C1 segment of cervical spinal cord (tissue), 14 donors: ENCODE results near the gene ADGRB3.
"Not testable (repeated sequence)": the region's sequence is repeated elsewhere in the genome, so short reads cannot be mapped to it uniquely, and the experiment has no call there.

Experiments used
- DNase-seq, 14 donors: peaks; one replicate each; lab custom pipeline; 2025; lab: John Stamatoyannopoulos, UW

Gene ADGRB3

DNA sequence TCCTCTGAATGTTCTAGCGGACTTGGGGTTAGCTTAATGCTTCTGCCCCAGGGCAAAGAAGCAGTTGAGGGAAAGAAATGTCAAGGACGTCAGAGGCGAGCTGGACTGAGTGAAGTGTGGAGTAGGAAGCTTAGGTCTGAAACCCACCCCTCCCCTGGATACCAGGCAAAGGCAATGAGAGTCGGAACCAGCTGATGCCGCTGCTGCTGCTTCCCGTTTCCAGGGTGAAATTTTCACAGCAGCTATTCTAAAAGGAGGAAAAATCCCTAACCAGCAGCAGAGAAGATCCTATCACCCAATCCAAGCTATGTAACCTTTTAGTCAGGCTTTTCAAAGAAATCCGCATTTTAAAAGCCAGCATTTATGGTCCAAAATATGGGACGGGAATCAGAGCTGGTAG, 597.4 kb downstream of the ADGRB3 start:
- DNase-seq, result peak in 1 of 14 donors; percentile 66

DNA sequence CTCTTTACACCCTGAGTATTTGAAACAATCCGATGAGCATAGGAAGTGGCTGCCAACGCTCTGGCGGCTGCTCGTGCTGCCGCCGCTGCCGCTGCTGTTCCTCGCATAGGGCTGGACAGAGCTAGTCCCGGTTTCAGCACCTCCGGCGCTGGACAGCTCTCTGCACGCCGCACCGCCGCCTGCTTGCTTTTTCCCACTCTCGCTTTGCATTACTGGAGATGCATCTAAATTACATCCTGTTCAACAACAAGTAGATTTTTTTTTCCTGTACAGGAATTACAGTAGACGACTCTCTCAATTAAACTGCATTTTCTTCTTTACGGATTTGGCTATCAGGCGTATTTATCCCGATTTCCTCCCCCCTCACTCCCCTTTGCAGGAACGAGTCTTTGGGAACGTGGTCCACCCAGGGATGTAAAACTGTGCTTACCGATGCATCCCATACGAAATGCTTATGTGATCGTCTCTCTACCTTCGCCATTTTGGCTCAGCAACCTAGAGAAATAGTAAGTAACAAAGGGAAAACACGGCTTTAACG, 597.9 kb downstream of the ADGRB3 start:
- peak in 13 of 14 donors; percentile 5 to 78 (median 57) for DNase-seq

DNA sequence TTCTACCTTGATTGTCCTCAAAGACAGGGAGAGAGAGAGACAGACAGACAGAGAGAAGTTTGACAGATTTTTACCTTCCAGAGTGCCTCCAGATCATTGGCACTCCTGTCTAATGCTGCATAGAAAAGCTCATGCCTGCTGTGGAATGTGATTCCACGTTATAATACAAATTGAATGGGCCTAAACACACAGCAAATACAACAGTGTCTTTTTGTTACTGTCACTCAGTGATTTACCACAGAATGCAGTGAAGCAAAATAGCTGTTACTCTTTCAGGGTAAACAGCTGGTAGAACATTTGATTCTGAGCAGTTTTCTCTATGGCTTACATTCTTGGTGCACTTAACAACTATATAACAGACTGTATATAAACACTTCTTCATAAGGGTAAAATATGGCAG, 603.0 kb downstream of the ADGRB3 start:
- no peak for DNase-seq

DNA sequence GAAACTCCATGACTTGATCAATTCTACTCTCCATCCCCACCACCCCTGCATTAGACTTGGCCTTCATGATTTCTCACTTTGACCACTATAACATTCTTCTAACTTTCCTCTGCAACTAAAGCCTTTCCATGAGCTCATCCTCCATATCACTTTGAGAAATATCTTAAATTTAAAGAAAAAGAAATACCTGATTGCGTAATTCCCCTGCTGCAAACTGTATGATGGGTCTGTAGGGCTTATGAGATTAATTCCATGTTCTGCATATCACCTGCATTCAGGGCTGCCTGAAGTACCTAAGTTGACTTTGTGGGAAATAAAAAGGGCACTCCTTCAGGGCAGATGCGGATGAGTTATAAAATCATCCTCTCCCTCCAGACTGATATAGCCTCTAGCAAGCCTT, 611.9 kb downstream of the ADGRB3 start:
- no peak for DNase-seq

DNA sequence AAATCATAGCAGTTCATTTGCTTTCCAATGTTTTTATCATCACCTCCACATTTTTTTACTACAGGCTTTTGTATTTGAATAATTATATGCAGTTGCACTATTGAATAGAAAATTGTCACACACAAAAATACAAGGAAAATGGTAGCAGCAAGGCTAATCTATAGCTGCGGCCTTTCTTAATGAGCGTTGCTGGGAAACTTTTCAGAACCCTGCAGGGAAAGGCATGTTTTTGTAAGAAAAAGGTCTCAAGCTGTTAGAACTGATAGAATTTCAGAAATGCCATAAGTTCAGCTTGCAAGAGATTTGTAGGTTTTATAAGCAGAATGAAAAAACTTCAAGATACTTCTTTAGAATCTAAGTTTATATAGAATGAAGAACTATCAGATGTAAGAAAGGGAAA, 625.9 kb downstream of the ADGRB3 start:
- DNase-seq, result no peak

DNA sequence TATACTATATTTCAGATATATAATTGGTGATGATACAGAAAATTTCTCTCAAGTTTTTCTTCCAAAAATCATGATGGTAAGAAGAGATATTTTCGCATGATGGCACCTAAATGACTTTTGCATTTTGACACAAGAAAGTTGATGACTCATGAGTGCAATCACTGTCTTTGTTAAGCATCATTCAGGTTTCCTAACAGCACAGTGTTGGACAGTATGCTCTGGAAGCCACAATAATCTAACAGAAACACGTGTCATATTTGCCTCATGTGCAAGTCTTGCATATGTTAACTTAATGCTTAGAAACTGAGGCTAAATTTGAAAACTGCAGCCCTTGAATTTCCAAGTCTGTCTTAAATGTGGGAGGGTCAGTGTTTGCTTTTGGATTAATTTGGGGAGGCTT, 628.2 kb downstream of the ADGRB3 start:
- no peak for DNase-seq

DNA sequence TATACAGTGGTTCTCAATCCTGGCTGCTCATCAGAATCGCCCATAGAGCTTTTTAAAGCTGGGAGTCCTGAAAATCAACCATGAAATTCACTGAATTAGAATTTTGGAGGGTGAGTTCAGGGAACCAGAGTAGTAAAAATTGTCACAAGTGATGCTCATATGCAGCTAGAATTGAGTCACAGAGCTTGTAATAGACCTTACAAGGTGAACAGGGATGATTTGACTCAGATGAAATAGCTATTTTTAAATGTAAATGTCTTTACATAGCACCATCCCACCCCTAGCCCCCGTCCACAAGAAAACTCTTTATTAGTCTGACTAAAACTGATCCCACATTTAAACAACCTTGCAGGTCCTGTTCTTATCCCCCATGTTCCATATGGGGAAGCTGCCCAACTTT, 630.0 kb downstream of the ADGRB3 start:
- no peak for DNase-seq

DNA sequence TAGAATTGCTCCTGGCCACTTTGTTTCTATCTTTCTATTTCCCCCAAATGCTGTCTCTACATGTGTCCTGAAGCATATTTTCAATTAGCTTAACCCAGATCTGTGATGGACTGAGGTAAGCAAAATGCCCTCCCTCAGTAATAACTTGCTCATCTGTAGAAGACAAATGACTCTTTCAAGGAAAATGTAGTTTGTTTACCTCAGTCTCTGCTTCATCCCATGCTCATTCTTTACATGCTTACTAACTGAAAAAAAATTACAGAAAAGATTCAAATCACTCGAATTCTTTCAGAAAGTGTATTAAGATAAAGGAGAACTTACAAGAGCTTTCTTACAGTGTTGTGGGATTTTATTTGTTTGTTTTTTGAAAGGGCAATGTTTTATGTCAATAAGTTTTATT, 630.6 kb downstream of the ADGRB3 start:
- no peak for DNase-seq

DNA sequence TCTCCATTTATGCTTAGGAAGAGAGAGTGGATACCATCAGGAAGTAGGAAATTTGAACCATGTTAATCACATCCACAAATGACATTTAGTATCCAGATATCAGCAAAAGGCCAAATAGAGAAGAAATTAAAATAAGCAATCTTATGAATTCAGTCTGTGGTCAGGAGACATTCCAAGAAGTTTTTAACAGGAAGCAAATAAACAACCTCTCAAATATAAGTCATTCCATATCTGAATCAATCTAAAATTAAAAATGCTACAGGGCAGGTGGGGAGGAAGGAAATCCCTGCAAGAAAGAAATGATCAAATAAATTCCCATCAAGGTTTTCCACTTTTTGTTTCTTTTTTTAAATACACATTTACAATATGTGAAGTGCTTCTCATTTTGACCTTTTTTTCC, 641.1 kb downstream of the ADGRB3 start:
- no peak for DNase-seq

DNA sequence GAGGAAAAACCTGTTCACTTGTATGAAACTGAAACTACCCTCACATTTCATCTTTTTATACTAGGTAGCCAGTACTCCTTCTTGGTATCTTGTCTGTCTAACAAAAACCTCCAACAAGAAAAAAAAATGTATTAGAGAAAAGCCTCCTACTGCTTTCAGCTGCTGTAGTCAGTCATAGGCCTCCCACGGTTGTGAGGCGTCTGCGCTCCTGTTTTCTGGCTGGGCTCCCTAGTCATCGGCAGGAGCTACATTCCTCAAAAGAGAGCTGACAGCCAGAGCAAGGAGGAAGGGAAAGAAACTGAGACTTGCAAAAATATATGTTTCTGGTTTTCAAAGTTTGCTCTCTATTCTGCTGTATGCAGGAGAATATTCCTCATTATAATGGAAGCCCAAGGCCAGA, 644.7 kb downstream of the ADGRB3 start:
- DNase-seq, result peak in 3 of 14 donors; percentile 1 to 63 (median 6)

DNA sequence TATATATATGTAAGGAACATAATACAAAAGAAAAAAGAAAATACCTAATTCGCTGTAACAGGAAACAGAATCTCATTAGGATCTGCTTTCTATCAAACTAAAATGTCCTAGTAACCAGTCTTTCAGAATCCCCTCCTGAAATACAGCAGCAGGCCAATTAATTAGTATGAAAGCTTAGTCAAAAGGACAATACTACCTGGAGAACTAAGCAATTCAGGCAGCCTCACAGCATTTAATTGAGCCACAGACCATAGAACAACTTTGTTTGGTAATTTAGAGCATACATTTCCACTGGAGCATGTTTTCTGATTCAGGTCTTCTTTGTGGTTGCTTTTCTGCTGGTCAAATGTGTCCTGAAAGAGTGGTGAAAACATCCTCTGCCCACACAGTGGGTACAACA, 645.8 kb downstream of the ADGRB3 start:
- no peak for DNase-seq

DNA sequence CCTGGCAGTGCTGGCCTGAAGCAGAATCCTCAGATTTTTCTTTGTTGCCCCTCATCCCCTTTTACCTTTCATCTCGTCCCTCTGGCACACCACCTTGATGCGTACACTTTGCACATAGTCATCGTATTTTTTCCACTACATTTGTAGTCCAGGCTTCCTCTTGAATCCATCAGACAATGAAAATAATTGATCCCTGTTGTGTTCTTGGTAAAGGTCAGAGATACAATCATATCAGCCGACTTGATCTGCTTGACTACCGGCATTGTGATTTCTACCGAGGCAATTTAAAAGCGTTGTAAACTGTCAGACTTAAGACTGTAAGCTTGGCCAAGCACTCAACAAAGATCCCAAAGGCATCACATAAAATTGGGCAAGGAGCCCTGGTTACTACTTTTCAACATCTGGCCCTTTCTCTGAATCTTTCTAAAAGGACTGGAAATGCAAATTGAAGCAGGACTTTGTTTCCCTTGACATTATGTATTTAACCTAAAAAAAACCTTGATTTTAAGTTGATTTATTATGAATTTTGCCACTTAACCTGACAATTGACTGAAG, 649.2 kb downstream of the ADGRB3 start:
- DNase-seq, result no peak

DNA sequence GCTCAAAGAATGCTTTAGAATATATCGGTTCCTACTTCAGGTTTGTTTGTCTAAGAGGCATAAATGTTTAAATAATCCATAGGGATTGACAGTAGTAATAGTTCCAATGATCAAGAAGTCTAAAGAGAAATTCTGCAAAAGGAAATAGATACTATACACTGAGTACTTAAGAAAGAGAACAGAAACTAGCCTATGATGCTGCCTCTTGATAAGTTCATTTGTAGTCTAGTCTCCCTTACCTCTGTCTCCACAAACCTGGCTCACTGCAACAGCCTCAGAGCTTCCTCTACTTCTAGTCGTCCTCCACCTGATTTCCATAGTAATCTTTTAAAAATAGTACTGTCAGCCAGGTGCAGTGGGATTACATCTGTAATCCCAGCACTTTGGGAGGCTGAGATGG, 650.0 kb downstream of the ADGRB3 start:
- DNase-seq, result no peak

DNA sequence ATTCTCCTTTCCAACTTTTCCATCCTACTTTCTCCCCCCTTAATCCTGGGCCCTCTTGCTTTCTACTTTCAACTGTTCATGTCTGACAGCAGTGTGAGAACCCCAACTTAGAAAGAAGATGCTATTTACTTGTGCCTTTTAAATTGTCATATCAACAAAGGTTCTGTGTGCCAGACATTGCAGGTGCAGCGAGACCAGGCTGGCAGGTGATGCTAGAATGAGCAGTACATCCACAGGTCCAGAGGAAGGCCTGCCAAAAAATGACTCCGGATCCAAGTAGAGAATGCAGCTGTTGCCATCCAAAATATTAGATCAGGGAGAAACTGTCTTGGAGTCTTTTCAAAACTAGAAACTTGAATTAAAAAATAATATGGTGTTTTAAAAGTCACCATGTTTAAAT, 651.2 kb downstream of the ADGRB3 start:
- DNase-seq, result peak in 1 of 14 donors; percentile 61

DNA sequence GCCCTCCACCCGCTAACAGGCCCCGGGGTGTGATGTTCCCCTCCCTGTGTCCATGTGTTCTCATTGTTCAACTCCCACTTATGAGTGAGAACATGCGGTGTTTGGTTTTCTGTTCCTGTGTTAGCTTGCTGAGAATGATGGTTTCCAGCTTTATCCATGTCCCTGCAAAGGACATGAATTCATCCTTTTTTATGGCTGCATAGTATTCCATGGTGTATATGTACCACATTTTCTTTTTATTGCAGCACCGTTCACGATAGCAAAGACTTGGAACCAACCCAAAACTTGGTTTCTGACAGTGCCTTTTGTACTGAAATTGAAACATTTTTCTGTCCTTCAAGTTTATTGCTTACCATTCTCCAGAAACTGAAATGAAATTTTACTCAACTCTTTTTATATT, 653.1 kb downstream of the ADGRB3 start:
- DNase-seq, result not testable (repeated sequence)

DNA sequence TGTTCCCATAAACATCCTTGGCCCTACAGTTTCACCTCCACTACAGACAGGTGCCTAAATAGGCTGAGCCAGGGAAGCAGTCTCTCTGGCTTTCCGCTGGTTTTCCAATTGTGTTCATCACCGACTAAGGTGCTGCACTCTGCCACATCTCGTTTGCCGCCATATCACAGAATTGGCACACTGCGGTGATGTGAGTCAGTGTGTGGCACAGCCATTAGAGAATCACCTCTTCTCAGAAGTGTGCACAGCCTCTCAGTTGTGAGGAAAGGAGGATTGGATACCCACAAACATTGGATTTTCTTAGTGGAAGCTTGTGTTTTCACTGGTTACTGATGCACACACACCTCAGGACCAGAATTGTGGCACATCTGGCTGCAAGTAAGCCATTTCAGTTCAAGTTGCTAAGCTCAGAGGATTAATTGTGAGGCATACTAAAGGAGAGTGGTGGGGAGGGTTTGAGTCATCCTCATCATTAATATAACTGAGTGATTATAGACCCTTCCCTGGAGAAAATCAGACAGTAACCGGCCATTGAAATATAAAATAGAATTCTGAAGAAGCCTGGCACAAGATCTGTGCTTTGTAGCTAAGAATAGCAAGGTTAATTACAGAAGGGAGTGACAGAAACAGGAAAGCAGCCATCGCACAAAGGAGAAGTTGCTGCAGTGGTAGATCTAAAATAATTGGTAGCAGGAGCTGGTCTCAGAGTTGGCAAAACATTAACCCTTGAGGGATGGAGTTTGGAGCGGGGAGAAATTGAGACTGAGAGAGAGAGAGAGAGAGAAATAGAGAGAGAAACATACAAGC, 654.8 kb downstream of the ADGRB3 start:
- no peak for DNase-seq

DNA sequence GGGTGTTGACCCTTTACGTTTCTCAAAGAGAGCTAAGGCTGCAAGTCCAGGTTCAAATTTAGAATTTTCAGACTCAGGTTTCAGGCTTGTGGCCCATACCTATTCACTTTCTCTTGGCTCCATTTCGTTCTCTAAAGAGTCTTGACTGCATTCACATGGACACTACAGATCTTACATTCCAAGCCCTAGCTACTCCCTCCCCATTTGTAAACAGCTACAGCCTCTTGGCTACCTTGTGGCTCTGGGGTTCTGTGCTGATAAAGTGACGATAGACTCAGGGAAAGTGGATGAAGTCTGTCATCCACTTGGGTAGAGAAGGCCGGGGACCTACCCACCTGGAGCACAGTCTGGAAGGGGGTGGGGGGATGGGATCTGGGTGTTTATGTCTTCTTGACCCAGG, 658.4 kb downstream of the ADGRB3 start:
- DNase-seq, result no peak

DNA sequence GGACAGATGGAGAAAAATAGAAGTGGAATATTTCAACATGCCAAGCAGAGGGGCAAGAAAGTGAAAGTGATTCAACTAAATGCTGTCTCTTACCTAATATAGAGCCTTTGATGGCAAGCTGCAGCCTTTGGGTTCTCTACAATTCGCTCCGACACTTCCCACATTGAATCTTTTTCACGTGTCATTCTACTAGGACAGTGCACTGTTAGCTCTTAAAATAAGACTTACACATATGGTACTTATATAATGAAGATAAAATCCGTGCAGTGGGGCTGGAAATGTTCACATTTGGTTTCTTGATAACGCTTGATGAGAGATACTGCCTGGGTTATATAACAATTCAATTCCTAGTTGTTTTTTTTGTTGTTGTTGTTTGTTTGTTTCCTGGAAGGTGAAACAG, 659.3 kb downstream of the ADGRB3 start:
- peak in 1 of 14 donors; percentile 63 for DNase-seq

DNA sequence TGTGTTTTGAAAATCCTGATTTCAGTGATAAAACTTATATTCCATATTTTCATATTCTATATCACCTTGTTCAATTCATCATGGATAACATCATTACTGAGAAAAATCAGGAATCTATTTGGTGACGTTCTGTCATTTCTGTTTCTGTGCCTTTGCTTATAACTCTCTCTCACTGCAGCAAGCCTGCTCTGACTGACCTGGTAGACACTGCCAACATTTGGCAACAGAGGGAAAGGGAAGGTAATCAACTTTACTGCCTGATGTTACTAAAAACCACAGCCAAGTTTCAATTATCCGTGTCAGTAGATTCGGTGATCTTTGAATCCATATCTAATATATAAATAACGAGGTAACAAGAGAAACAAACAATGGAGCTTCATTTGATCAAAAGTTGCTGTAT, 659.8 kb downstream of the ADGRB3 start:
- peak in 1 of 14 donors; percentile 70 for DNase-seq

DNA sequence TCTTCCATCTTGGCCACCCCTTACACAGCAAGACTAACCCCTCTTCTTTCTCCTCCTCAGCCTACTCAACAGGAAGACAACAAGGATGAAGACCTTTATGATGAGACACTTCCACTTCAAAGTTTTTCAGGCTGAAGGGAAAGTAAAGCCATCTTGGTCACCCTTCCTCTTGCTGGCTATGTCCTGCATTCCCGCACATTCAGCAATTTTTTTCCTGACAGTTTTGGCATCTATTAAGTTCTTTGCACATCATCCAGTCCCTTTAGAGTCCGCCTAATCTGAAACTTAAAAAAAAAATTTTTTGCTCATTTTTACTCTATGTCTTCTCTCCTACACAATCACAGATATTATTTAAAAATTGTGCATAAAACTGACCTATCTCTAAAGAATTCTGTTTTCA, 668.3 kb downstream of the ADGRB3 start:
- no peak for DNase-seq

DNA sequence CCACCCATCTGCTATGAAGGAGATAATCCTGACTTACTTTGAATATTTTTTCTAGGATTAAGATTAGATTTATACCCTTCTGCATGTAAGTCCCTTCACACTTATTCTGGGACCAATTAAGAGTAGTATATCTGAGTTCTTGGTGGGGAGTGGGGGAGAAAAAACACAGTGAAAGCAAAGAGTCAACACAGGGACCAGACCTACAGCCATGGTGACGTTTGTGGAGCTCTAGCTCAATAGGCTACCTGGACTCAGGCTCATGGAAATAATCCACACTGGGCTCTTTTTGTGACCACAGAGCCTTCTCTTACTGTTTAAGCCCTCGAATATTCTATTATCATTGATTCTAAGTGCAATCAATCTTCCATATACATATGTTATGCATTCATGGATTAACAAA, 670.4 kb downstream of the ADGRB3 start:
- DNase-seq, result no peak

DNA sequence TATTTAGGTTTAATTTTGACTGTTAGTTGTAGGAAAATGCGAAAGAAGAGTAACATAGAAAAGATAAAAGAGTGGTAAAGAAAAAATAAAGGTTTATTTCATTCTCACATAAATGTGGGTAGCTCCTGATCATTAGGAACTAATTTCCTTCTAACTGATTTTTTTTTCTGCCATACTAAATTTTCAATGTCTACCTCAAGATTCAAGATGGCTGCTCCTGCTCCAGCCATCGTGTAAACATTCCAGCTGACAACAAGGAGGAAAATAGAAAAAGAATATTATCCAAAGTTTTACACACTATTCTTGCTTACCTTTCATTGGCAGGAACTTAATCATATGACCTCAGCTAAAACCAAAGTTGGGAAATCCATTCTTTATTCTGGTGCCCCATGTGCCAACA, 673.5 kb downstream of the ADGRB3 start:
- DNase-seq, result no peak

DNA sequence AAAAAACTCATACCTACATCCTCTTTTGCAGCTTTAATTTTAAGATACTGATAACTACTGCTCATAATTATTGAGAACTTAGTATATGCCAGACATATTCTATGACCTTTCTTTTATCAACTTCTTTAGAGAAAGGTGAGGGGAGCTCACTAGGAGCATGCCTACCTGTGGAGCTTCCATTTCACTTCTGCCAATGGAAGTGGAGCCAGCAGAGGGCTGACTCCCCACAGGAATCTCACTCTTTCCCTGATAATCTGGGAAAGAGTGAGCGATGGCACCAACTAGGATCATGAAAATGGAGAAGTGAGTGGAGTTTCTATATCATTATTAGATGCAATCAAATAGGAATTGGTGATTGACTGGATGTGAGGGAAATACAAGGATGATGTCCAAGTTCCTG, 676.8 kb downstream of the ADGRB3 start:
- no peak for DNase-seq
